GM18520 (cell line): Measurements from ENCODE around the gene ZNF609.
"Not testable (repeated sequence)": the region's sequence is repeated elsewhere in the genome, so short reads cannot be mapped to it uniquely, and the experiment has no call there.

ENCODE experiments used
- ATAC-seq: cut with Tn5 transposase; IDR thresholded peaks from one replicate; pipeline ENCODE4 v1.9.1; 2021; ENCODE audit not compliant: unreplicated experiment

The ZNF609 gene

DNA sequence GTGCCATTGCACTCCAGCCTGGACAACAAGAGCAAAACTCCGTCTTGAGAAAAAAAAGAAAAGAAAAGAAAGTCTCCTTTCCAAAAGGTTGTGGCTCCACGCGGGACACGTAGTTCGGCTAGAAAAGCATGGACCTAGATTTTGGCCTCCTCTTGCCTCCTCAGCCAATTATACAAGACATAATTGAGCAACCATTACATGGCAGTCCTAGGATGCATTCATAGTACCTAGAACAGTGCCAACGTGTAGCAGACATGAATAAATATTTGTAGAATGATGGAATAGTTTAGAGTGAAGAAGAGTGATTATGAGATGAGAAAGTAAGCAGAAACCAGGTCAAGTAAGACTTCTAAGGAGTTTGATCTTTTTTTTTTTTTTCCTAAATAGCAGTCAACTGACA is 112.5 kb downstream of the ZNF609 start:
- ATAC-seq: no peak

DNA sequence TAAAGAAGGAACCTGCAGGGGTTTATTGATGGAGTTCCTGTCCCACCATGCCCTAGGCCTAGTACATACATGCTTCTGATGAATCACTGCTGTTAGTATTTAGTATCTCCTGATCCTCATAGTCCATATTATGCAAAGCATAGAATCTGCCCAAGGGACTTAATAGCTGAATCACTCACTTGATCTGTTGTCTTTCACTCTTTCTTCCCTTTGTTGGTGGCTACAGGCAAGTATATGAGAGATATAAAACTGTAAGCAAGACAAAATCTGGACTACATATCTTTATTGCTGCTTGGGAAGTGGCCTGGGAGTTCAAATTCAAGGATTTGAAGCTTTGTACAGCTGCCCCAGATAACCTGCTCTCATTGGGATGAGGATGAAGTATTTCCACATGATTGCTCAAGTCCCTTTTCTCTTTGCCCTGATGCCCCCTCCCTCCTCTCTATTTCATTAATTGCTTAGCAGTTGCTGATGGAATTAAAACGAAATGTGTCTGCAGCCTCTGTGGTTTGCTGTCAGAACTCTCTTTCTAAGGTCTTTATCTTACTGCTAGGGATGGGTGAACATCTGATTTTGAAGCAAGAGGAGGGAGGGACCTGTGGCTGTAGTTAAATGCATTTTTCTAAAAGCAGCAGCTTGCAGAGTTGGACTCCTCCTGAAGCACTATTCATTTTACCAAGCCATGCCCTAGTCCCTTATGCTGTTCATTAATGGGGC is 114.1 kb downstream of the ZNF609 start:
- no peak for ATAC-seq

DNA sequence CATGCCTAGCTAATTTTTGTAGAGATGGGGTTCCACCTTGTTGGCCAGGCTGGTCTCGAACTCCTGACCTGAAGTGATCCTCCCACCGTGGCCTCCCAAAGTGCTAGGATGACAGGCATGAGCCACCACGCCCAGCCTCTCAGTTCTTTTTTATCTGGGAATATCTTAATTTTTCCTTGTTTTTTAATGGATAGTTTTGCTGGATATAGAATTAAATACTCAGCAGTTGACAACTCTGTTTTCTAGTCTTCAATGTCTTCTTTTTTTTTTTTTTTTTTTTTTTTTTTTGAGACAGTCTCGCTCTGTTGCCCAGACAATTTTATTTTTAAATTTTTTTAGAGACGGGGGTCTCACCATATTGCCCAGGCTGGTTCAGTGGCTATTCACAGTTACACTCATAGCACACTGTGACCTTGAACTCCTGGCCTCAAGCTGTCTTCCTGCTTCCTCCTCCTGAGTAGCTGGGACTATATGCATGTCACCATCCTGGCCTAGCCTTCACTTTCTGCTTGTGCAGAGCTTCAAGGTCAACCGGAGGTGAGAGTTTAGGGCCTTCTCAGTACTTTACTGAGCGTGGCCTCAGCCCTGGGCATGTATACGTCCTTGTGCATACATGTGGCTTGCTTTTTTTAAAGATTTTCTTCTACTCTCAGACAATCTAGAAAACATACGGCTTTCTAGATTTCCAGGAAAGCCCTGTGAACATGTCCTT is 120.5 kb downstream of the ZNF609 start:
- ATAC-seq: no peak

DNA sequence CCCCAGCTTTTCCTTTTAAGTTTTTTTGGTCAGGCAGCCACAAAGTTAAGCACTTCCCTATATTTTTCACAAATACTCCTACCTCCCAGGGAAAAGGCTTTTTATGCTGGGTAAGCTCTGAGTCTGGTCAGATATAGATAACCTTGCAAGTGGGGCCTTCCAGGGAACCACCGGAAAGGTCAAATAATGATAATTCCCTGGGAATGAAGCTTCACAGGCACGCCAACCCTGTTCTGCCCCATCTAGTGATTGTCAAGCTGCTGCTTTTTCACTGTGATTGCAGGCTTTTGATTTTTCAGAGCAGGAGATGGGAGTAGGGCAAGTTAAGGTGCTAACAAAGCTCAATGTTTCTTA is 121.0 kb downstream of the ZNF609 start:
- no peak for ATAC-seq

DNA sequence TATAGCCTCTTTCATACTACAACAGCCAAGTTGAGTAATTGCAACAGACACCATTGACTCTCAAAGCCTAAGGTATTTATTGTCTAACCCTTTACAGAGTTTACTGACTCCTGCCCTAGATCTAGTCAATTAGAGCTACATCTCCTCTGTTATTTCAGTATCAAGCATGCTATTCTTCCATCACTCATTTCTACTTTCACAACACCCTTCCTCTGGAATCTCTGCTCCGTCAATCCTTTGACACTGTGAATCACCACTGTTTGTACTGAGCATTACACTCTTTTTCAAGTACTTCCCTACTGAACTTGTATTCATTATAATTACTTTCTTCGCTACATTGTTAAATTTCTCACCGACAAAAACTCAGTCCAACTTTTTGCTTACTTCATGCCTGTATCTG is 121.8 kb downstream of the ZNF609 start:
- no peak for ATAC-seq

DNA sequence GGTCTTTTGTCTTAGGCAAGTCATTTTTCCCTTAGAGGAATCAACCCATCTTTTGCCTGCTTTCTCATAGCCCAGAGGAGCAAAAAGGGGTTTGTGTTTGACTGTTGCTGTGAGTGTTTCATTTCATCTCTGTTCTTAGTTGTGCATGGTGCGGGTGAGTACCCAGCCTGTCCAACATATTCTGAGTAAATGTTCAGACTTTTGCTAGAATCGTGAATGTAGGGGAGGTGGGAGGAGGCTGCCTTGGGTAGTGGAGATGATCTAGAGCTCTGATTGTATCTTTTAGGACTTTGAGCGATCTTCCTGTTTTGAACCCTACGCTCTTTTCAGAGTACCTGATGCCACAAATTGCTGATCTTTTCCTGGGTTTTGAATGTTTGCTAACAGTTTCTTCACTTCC is 123.1 kb downstream of the ZNF609 start:
- no peak for ATAC-seq

DNA sequence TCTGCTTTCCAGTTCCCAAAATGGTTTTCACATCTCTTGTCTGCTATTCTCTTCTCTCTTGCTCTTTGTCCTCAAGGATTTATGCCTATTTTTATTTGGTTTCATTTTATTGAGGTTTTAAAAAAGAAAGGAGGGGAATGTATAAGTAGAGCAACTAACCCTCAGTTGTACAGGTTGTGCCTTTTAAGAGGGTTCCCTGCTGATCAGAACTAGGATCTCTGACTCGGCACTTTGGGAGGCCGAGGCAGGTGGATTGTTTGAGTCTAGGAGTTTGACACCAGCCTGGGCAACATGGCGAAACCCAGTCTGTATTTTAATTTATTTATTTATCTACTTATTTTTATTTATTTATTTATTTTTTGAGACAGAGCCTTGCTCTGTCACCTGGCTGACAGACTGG is 123.6 kb downstream of the ZNF609 start:
- ATAC-seq: no peak

DNA sequence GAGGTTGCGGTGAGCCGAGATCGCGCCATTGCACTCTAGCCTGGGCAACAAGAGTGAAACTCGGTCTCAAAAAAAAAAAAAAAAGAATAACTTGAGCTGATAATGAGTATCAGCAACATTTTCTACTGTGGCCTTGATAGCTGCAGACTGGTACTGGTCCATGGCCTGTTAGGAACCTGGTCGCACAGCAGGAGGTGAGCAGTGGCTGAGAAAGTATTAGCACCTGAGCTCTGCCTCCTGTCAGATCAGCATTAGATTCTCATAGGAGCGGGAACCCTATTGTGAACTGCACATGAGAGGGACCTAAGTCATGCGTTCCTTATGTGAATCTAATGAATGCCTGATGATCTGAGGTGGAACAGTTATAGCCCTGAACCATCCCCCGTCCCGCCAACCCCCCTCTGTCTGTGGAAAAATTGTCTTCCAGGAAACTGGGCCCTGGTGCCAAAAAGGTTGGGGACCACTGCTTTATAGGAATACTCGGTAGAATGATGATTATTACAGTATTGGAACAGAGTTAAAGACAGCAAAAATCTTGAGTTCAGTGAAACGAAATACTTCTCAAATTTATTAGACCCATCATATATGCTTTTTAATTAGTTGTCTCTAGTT is 126.0 kb downstream of the ZNF609 start:
- no peak for ATAC-seq

DNA sequence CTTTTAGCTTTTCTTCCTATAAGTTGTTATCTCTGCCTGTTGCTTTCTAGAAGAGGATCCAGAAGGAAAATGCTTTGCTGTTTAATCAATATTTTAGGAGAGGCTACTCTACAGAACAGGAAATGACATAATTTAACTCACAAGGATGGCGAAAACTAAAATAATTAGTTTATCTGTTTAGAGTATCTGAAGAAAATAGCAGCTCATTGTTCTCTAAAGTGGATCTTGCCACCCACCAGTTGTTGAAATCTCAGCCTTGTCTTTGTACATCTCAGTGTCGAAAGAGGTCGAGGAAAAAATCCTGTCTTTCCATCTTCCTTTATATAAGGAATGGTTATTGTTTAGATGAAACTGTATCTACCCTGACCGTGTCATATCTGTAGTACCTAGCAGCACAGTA is 126.6 kb downstream of the ZNF609 start:
- no peak for ATAC-seq

DNA sequence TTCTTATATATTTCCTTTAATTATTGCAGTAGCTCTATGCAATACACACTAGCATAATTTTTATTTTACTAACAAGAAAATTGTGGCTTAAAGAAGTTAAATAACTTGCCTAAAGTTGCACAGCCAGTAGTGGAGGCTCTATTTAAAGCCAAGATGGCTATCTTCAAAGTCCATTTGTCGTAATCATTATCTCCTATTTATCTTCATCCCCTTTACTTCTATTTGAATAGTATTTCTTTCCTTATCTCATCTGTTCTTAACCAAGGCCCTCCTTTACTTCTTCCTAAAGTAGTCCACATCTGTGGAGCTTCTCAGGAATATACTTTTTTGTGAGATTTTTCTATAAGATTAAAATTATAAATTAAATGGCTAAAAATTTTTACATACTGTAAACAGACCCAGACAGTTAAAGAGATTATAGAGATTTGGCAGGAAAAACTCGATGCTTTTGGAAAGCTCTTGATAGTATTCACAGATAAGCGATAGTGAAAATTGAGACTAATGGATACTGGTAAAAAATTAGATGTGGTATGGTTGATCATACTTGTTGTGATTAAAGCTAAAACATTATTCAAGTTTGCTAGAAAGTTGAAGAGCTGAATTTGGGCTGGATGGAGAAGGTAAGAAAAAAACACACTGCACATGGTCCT is 129.2 kb downstream of the ZNF609 start:
- ATAC-seq: no peak

DNA sequence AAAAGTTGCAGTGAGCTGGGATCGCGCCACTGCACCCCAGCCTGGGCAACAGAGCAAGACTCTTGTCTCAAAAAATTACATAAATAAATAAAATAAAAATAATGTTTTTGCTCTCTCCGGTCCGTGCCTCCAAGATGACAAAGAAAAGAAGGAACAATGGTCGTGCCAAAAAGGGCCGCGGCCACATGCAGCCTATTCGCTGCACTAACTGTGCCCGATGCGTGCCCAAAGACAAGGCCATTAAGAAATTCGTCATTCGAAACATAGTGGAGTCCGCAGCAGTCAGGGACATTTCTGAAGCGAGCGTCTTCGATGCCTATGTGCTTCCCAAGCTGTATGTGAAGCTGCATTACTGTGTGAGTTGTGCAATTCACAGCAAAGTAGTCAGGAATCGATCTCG is 132.5 kb downstream of the ZNF609 start:
- not testable (repeated sequence) for ATAC-seq

DNA sequence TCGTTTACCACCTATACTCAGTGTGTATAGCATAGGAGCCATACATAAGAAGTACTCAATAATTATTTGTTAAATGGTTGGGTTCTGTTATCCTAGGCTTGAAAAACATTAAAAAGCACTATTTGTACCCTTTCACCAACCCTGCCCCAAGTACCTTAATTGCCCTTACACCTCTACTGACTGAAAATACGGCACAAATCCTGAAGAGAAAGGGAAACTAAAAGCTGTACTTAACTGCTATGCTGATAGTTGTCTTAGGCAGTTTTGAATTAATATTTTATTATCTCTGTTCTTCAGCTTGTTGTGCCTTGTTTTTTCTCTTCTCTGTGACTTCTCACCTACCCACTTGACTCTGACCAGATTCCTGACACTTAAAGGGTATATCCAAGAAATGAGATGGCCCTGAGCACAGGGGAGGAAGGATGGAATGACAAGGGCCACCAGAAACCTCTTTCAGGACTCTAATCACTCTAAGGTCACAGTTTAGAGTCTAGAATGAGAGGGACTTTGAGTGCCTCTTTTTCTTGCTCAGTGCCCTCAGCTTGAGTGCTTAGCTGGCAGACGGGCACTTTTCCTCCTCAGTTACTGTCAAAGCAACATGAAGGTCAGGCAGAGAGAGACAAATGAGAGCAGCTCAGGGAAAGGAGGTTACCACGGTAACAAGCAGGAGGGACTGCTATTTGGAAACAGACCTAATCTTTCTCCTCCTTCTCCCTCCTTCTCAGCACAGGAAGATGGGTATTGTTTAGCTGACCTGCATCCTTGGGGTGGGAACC is 136.5 kb downstream of the ZNF609 start:
- no peak for ATAC-seq

DNA sequence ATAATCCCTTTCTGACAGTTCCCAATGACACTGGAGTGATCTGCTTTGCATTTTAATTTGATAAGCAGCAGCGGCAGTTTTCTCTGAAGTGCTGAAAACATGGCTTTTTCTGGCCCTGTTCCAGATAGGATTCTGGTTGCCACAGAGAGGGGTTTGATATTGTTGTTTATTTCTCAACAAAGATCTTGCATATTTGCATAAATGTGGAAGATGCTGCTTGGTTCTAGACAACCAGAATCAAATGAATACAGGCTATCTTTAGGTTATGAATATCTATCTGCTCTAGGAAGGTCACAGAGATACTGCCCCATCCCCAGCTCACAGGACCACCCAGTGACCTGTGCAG is 137.1 kb downstream of the ZNF609 start:
- no peak for ATAC-seq

DNA sequence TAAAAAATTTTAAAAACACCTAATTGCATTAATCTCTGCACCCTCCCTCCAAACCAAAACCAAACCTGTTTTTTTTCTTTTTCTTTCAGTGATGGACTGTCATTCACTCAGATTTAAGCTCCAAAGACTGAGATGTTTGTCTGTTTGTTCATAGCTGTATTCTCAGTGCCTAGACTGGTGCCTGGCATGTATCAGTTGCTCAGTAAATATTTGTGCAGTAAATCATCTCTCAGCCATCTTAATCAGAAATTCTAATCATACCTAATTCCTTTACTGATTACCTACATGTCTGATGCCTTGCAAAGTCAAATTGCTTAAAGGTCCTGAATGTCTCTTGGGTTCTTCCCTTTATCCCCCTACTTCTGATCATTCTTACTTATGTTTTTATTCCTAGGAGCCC is 138.8 kb downstream of the ZNF609 start:
- no peak for ATAC-seq

DNA sequence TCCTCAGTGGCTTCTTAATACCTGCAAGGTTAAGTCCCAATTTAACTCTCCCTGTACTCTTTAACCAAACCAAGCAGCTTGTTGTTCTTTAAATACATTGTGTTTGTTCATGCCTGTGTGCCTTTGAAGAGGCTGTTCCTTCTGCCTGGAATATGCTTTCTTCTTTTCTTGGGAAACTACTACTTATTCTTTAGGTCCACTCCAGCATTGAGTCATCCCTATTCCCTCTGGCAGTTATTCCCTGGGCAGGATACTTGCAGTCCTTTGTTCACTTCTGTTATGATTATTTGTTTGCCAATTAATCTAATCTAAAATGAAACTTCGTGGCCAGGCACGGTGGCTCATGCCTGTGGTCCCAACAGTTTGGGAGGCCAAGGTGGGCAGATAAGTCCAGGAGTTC is 139.3 kb downstream of the ZNF609 start:
- no peak for ATAC-seq

DNA sequence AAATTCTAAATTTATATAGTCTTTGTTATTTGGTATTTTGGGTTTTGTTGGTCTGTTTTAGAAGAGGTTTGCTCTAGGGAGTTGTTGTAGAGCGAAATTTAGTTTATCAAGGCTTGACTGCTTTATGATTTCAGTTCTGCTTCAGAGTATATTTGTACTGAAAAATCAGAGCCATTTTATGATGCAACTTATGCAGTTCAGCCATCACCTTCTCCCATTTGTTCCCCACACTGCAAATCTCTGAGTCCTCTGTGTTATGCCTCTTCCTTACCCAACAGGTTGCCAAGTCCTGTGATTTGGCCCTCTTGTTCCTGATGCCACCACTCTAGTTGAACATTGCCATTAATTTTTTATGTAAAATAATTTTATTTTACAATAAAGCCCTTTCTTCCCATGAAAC is 140.4 kb downstream of the ZNF609 start:
- no peak for ATAC-seq

DNA sequence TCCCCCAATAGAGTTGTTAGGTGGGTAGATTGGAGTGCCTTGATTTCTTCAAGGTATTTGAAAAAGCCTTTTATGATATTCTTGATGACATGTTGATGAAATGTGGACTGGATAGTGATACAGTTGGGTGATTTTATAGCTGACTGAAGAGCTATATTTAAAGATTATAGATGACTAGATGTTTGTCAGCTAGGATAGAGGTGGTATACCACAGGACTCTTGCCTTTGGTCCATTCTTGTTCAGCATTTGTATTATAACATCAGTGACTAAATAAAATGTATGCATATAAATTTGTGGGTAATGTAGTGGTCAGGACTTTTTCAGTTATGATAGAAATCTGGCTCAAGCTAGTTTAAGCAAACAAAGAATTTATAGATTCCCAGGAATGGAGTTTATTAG is 143.9 kb downstream of the ZNF609 start:
- no peak for ATAC-seq

DNA sequence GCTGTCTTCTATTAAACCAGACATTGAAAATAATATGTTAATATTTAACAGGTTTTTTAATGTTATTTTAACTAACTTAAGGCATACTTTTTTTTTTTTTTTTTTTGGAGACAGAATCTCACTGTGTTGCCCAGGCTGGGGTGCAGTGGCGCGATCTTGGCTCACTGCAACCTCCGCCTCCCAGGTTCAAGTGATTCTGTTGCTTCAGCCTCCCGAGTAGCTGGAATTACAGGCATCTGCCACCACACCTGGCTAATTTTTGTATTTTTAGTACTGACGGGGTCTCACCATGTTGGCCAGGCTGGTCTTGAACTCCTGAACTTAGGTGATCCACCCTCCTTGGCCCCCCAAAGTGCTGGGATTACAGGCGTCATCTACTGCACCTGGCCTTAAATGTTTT is 147.0 kb downstream of the ZNF609 start:
- ATAC-seq: not testable (repeated sequence)

DNA sequence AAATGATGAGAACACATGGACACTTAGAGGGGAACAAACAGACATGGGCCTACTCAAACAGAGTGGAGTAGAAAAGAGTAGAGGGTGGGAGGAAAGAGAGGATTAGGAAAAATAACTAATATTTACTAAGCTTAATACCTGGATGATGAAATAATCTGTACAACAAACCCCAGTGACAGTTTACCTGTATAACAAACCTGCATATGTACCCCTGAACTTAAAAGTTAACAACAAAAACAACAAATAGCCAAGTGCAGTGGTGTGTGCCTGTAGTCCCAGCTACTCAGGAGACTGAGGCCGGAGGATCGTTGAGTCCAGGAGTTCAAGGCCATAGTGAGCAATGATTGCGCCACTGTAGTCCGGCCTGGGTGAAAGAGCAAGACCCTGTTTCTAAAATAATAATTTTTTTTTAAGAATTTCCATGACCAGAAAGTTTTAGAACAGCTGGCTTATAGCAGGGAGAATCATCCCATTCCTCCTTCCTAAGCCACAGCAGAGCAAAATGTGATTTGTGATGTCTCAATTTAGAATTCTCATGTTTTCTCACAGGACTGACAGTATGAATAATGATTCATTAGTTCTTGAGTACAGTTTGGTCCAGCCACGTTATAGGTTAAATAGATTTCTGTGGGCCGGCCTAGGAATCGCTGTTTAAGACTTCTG is 150.0 kb downstream of the ZNF609 start:
- ATAC-seq: no peak

DNA sequence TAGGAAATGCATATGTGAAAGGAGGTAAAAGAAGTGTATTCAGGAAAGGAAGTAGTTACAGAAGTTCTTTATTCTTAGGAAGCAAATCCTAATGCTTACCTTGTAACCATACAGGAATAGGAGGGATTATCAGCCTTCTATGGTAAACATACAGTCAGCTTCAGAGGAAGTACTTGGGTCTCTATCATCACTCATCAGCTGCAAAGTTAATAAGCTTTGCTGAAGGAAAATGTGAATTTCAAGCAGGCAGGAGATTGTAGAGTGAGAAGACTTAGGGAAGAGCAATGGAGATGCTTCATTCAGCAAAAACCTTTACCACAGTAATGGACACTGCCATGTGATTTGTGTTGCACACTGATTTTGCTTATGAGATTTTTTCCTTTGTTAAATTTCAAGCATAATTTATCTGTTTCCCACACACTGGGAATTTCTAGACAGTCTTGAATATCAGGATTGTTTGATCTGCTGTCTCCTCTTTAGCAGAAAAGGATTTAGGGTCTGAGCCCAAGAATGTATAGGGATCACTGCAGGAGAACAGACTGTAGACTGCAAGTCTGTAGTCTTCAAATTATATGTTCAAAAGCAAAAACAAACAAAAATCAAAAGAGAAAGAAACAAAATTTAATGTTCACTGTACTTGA is 150.8 kb downstream of the ZNF609 start:
- no peak for ATAC-seq
